ENCODE data around the gene EIF1B. TPM values are rescaled to one million over a fixed set of nuclear protein-coding genes. Genes with fewer than 3 reads are reported as not detected.

EIF1B gene
- total RNA-seq, 1 experiment from 2014 or later, result 34.4 TPM

GRCh38 chr3:40265181-40265580 lies 44.3 kb upstream of the EIF1B start:
- no peak for DNase-seq (ENCODE audit: low spot score)
- ChIA-PET CTCF (no interaction called here), POLR2A (ENCODE audit: low non-redundant PET) (no interaction called here)
- Histone ChIP-seq H3K27me3 (replicated peaks; ENCODE audit: insufficient read depth, low read depth, low read length, poor library complexity) (no peaks in the 10 kb centered on the region), H3K36me3 (ENCODE audit: insufficient read depth, low read length, poor library complexity, severe bottlenecking) (no peaks in the 10 kb centered on the region), H3K9me3 (ENCODE audit: low read depth, low read length, poor library complexity, severe bottlenecking) (no peaks in the 10 kb centered on the region), H3K27ac (ENCODE audit: low read depth, low read length, poor library complexity, severe bottlenecking) (no peak overlapping the region), H3K4me3 (ENCODE audit: low read depth, low read length, poor library complexity, severe bottlenecking) (no peak overlapping the region), H3K4me1 (ENCODE audit: insufficient read depth, low read length, poor library complexity, severe bottlenecking) (no peaks in the 10 kb centered on the region)
- intact Hi-C loops (cut with micrococcal nuclease; ENCODE audit: unreplicated experiment), result no loop called here
- no TSS peak for BruUV-seq (replicated peaks)
- TF ChIP-seq CTCF (conservative IDR thresholded peaks at IDR 0.05; ENCODE audit: low read depth, low read length), result no peak
- no peak for TF ChIP-seq EZH2 (IDR thresholded peaks at IDR 0.05; ENCODE audit: borderline replicate concordance, low read depth, low read length, poor library complexity, severe bottlenecking)

- CTCF ChIA-PET, result no interaction called here
- no peaks in the 10 kb centered on the region for H3K9me3 ChIP-seq (ENCODE audit: low read depth, low read length, poor library complexity, severe bottlenecking)
- peak; percentile 11 for DNase-seq (ENCODE audit: low spot score)
- no peaks in the 10 kb centered on the region for H3K36me3 ChIP-seq (ENCODE audit: insufficient read depth, low read length, poor library complexity, severe bottlenecking)
- H3K27ac ChIP-seq (ENCODE audit: low read depth, low read length, poor library complexity, severe bottlenecking), result no peak overlapping the region
- POLR2A ChIA-PET (ENCODE audit: low non-redundant PET), result no interaction called here
- BruUV-seq (replicated peaks), result no TSS peak
- intact Hi-C loops (cut with micrococcal nuclease; ENCODE audit: unreplicated experiment), result no loop called here
- H3K4me1 ChIP-seq (ENCODE audit: insufficient read depth, low read length, poor library complexity, severe bottlenecking), result no peaks in the 10 kb centered on the region
- no peaks in the 10 kb centered on the region for H3K27me3 ChIP-seq (replicated peaks; ENCODE audit: insufficient read depth, low read depth, low read length, poor library complexity)
- TF ChIP-seq EZH2 (IDR thresholded peaks at IDR 0.05; ENCODE audit: borderline replicate concordance, low read depth, low read length, poor library complexity, severe bottlenecking), result no peak
- TF ChIP-seq CTCF (conservative IDR thresholded peaks at IDR 0.05; ENCODE audit: low read depth, low read length), result no peak
- H3K4me3 ChIP-seq (ENCODE audit: low read depth, low read length, poor library complexity, severe bottlenecking), result no peak overlapping the region
These were observed 41.4 kb upstream of the EIF1B start for GRCh38 chr3:40267937-40268724.

GRCh38 chr3:40268802-40269524 lies 40.5 kb upstream of the EIF1B start:
- H3K27ac ChIP-seq (ENCODE audit: low read depth, low read length, poor library complexity, severe bottlenecking), result no peak overlapping the region
- TF ChIP-seq CTCF (conservative IDR thresholded peaks at IDR 0.05; ENCODE audit: low read depth, low read length), result no peak
- TF ChIP-seq EZH2 (IDR thresholded peaks at IDR 0.05; ENCODE audit: borderline replicate concordance, low read depth, low read length, poor library complexity, severe bottlenecking), result no peak
- ChIA-PET POLR2A (ENCODE audit: low non-redundant PET) (no interaction called here), CTCF (no interaction called here)
- BruUV-seq (replicated peaks), result no TSS peak
- no peak for DNase-seq (ENCODE audit: low spot score)
- no peaks in the 10 kb centered on the region for H3K4me1 ChIP-seq (ENCODE audit: insufficient read depth, low read length, poor library complexity, severe bottlenecking)
- intact Hi-C loops (cut with micrococcal nuclease; ENCODE audit: unreplicated experiment), result no loop called here
- no peaks in the 10 kb centered on the region for H3K9me3 ChIP-seq (ENCODE audit: low read depth, low read length, poor library complexity, severe bottlenecking)
- no peak overlapping the region for H3K4me3 ChIP-seq (ENCODE audit: low read depth, low read length, poor library complexity, severe bottlenecking)
- no peaks in the 10 kb centered on the region for H3K36me3 ChIP-seq (ENCODE audit: insufficient read depth, low read length, poor library complexity, severe bottlenecking)
- H3K27me3 ChIP-seq (replicated peaks; ENCODE audit: insufficient read depth, low read depth, low read length, poor library complexity), result no peaks in the 10 kb centered on the region

Measured in A673 (cell line).